SK-N-SH (cell line): ENCODE data around the gene MAP3K2. TPM values are rescaled to one million over a fixed set of nuclear protein-coding genes. Genes with fewer than 3 reads are reported as not detected.

ENCODE experiments used
- CTCF ChIA-PET: fragments of 300-600, 350-600 bp; formaldehyde crosslinking; extraction: SDS; loops from one replicate; lab custom pipeline; 2021; lab: Yijun Ruan, JAX
- POLR2A ChIA-PET: fragments of 350-600 bp; sonication (Branson Sonifier 250); formaldehyde crosslinking; extraction: SDS; loops from one replicate; lab custom pipeline; 2020; ENCODE audit warnings: antibody characterized with exemption, inconsistent platforms; lab: Yijun Ruan, JAX
- DNase-seq: peaks from one replicate; pipeline ENCODE4 v3.0.0; 2012
- H2AFZ ChIP-seq: fragments of 200-600 bp; sonication (generic); 2 replicates; pipeline ENCODE4 v1.8.1; 2016; ENCODE audit warnings: antibody characterized with exemption, mild to moderate bottlenecking, low read depth
- H3F3A ChIP-seq: fragments of 200-600 bp; sonication (generic); replicated peaks from 2 replicates; pipeline ENCODE3; 2016; ENCODE audit warnings: antibody characterized with exemption, mild to moderate bottlenecking; ENCODE audit not compliant: insufficient read depth
- H3K27ac ChIP-seq, 2 experiments: fragments of 200-500 bp in 1 of 2; fragments of 200-600 bp in 1 of 2; sonication (Bioruptor generic) in 1 of 2; sonication (generic), shearing (Covaris generic) in 1 of 2; 2 replicates each; pipeline versions ENCODE4 v1.5.1 to v1.6.1; 2014 to 2016; ENCODE audit warnings: low read depth in 2 of 2, inconsistent platforms in 1 of 2, low read length in 1 of 2, mild to moderate bottlenecking in 1 of 2, mixed read lengths in 1 of 2
- H3K27me3 ChIP-seq: fragments of 200-600 bp; sonication (generic), shearing (Covaris generic); 2 replicates; pipeline ENCODE4 v1.6.1; 2016; ENCODE audit warnings: mixed run types; ENCODE audit not compliant: insufficient read depth
- H3K36me3 ChIP-seq, 2 experiments: fragments of 200-500 bp in 1 of 2; fragments of 200-600 bp in 1 of 2; sonication (Bioruptor generic) in 1 of 2; sonication (generic) in 1 of 2; replicated peaks in 1 of 2; 2 replicates each; pipeline versions ENCODE3 to v1.5.1; 2014 to 2016; ENCODE audit warnings: low read length in 1 of 2, mild to moderate bottlenecking in 1 of 2; ENCODE audit not compliant: insufficient read depth in 2 of 2, control insufficient read depth in 1 of 2
- H3K4me1 ChIP-seq, 2 experiments: fragments of 200-500 bp in 1 of 2; fragments of 200-600 bp in 1 of 2; sonication (Bioruptor generic) in 1 of 2; sonication (generic), shearing (Covaris generic) in 1 of 2; 2 replicates each; pipeline versions ENCODE4 v1.5.1 to v1.6.1; 2014 to 2016; ENCODE audit warnings: low read depth in 1 of 2, low read length in 1 of 2, mixed run types in 1 of 2; ENCODE audit not compliant: insufficient read depth in 2 of 2, control insufficient read depth in 1 of 2
- H3K4me2 ChIP-seq: fragments of 200-600 bp; sonication (generic), shearing (Covaris generic); 2 replicates; pipeline ENCODE4 v1.6.1; 2017; ENCODE audit warnings: mixed run types
- H3K4me3 ChIP-seq, 2 experiments: fragments of 200-500 bp in 1 of 2; fragments of 200-600 bp in 1 of 2; sonication (Bioruptor generic) in 1 of 2; sonication (generic), shearing (Covaris generic) in 1 of 2; 2 replicates each; pipeline versions ENCODE4 v1.5.1 to v1.8.1; 2014 to 2016; ENCODE audit warnings: low read depth in 2 of 2, inconsistent platforms in 1 of 2, low read length in 1 of 2, mild to moderate bottlenecking in 1 of 2, mixed read lengths in 1 of 2, moderate library complexity in 1 of 2
- H3K79me2 ChIP-seq: fragments of 200-600 bp; sonication (generic); 2 replicates; pipeline ENCODE4 v1.8.1; 2017; ENCODE audit warnings: mild to moderate bottlenecking; ENCODE audit not compliant: insufficient read depth
- H3K9ac ChIP-seq: fragments of 200-600 bp; sonication (generic); 2 replicates; pipeline ENCODE4 v1.6.1; 2017; ENCODE audit warnings: mixed run types
- H3K9me2 ChIP-seq: fragments of 200-600 bp; sonication (generic); 2 replicates; pipeline ENCODE4 v1.6.1; 2017; ENCODE audit warnings: mixed run types
- H3K9me3 ChIP-seq: fragments of 200-600 bp; sonication (generic); 2 replicates; pipeline ENCODE4 v1.6.1; 2017; ENCODE audit warnings: mixed run types, mild to moderate bottlenecking, moderate library complexity
- H4K20me1 ChIP-seq: fragments of 200-600 bp; sonication (generic); 2 replicates; pipeline ENCODE4 v1.6.1; 2017; ENCODE audit warnings: mild to moderate bottlenecking, mixed run types; ENCODE audit not compliant: insufficient read depth
- FOXJ3 ChIP-seq: sonication (generic); formaldehyde crosslinking; IDR thresholded peaks from 2 replicates; pipeline ENCODE4 v1.5.1; 2020; ENCODE audit warnings: mild to moderate bottlenecking, missing genetic modification reagents
- GATA2 ChIP-seq: sonication (generic); formaldehyde crosslinking; IDR thresholded peaks from 2 replicates; pipeline ENCODE4 v1.5.0; 2020; ENCODE audit warnings: mild to moderate bottlenecking, missing genetic modification reagents
- JUND ChIP-seq: IDR thresholded peaks from 2 replicates; pipeline ENCODE4 v1.4.0; 2012
- MXI1 ChIP-seq: IDR thresholded peaks from 2 replicates; pipeline ENCODE4 v1.6.1; 2012; ENCODE audit warnings: mild to moderate bottlenecking, low read depth, low read length, improper control_type of control experiment
- PBX3 ChIP-seq: IDR thresholded peaks from 2 replicates; pipeline ENCODE4; 2012
- POLR2AphosphoS5 ChIP-seq: IDR thresholded peaks from 2 replicates; pipeline ENCODE4 v1.6.1; 2012; ENCODE audit warnings: low read depth, low read length
- RFX5 ChIP-seq: IDR thresholded peaks from 2 replicates; pipeline ENCODE4 v1.6.1; 2012; ENCODE audit warnings: mild to moderate bottlenecking, improper control_type of control experiment, low read length
- RXRA ChIP-seq: IDR thresholded peaks from 2 replicates; pipeline ENCODE4 v1.4.0; 2012; ENCODE audit warnings: low read depth, mild to moderate bottlenecking, borderline replicate concordance
- TAF1 ChIP-seq: IDR thresholded peaks from 2 replicates; pipeline ENCODE4 v1.6.1; 2012; ENCODE audit warnings: low read depth, mild to moderate bottlenecking, low read length, moderate library complexity, borderline replicate concordance
- ZBTB33 ChIP-seq: IDR thresholded peaks from 2 replicates; pipeline ENCODE4 v1.4.0; 2012; ENCODE audit warnings: low read depth, borderline replicate concordance
- WGBS: methylation state at CpG from one replicate; pipeline ENCODE4 v1.1.6; 2017; ENCODE audit warnings: low lambda C conversion rate; 5-methylcytosine and 5-hydroxymethylcytosine counted together
- polyA plus RNA-seq, 3 experiments: library from polyadenylated mRNA; depleted of rRNA; stranded (reverse); fragments of >200 nt; gene quantifications; 2 replicates each; pipeline ENCODE4 v1.2.3, GENCODE V29; 2012

Gene MAP3K2
- polyA plus RNA-seq, 1 of the 3 experiments (the other 2 are of a cell fraction): 2.7 TPM

- no peak overlapping the region for H2AFZ ChIP-seq
- no peaks in the 10 kb centered on the region for H3K27me3 ChIP-seq
- no peaks in the 10 kb centered on the region; the same call in 1 of the 2 replicates for H4K20me1 ChIP-seq
- H3K36me3 ChIP-seq: peaks cover 57 to 75% of the 10 kb centered on the region in 2 experiments
- H3K79me2 ChIP-seq: peaks cover 12% of the 10 kb centered on the region; the same call in 1 of the 2 replicates
- POLR2A ChIA-PET: interaction anchor here (1.6 kb wide), 1 partner anchor 19 kb away, joined by 7 read pairs; the partner anchor contains the start of gene ERCC3
- no peak overlapping the region for H3K27ac ChIP-seq
- H3K9me2 ChIP-seq: no peaks in the 10 kb centered on the region
- no peak overlapping the region for H3K9ac ChIP-seq
- no peak for DNase-seq
- WGBS: 97% methylated on average over 3 of the region's 3 CpGs
- TF ChIP-seq GATA2 (CRISPR knock-in tag) (no peak), TAF1 (no peak), MXI1 (no peak), RFX5 (no peak), POLR2AphosphoS5 (no peak), ZBTB33 (no peak), PBX3 (no peak), RXRA (no peak)
- CTCF ChIA-PET: no interaction called here
- H3K4me1 ChIP-seq: no peaks in the 10 kb centered on the region
- H3K9me3 ChIP-seq: no peaks in the 10 kb centered on the region
- H3F3A ChIP-seq: no peaks in the 10 kb centered on the region
- H3K4me2 ChIP-seq: no peak overlapping the region
- H3K4me3 ChIP-seq: no peak overlapping the region
Observed at GRCh38 chr2:127275356-127275755, 112.4 kb downstream of the MAP3K2 start.

GRCh38 chr2:127270663-127271062, 117.1 kb downstream of the MAP3K2 start:
- Histone ChIP-seq H3K4me3 (no peak overlapping the region), H3K9me3 (no peaks in the 10 kb centered on the region), H3K4me1 (no peaks in the 10 kb centered on the region), H3K4me2 (no peak overlapping the region), H4K20me1 (no peaks in the 10 kb centered on the region; the same call in 1 of the 2 replicates), H3K79me2 (peaks cover 12% of the 10 kb centered on the region; the same call in 1 of the 2 replicates), H3K27me3 (no peaks in the 10 kb centered on the region), H3K9me2 (no peaks in the 10 kb centered on the region), H3K27ac (no peak overlapping the region), H3K36me3 (peaks cover 60 to 65% of the 10 kb centered on the region in 2 experiments), H3K9ac (no peak overlapping the region), H2AFZ (no peak overlapping the region), H3F3A (no peaks in the 10 kb centered on the region)
- POLR2A ChIA-PET: no interaction called here
- WGBS: 100% methylated on average over 3 of the region's 5 CpGs
- TF ChIP-seq FOXJ3 (CRISPR knock-in tag): no peak
- TF ChIP-seq JUND: no peak
- CTCF ChIA-PET: interaction anchor here (1.1 to 1.7 kb wide), 3 partner anchors 10 to 54 kb away, joined by 3 to 6 read pairs (median 3); no protein-coding TSS in a partner anchor
- no peak for DNase-seq
